SHP77 (cell line): Measurements from ENCODE around the gene EME2.

Source experiments
- DNase-seq, 2 experiments: peaks; one replicate each; lab custom pipeline; 2025; lab: John Stamatoyannopoulos, UW

EME2 gene

GRCh38 chr16:1766701-1767100 lies 5.9 kb upstream of the EME2 start:
- no peak for DNase-seq

- DNase-seq = no peak
Measured at GRCh38 chr16:1767116-1767994, 5.3 kb upstream of the EME2 start.

GRCh38 chr16:1768061-1768766 lies 4.4 kb upstream of the EME2 start:
- DNase-seq = no peak

- DNase-seq = no peak
Measured at GRCh38 chr16:1768767-1769401, 3.7 kb upstream of the EME2 start.

- DNase-seq = no peak
Measured at GRCh38 chr16:1769402-1770300, 3.0 kb upstream of the EME2 start.

- DNase-seq = peak; percentile 78 to 82
Measured at GRCh38 chr16:1770328-1771187, 2.1 kb upstream of the EME2 start.

GRCh38 chr16:1771188-1771863 lies 1.3 kb upstream of the EME2 start, which contains the start of gene NME3:
NME3 (minus strand) TSS chr16:1771543; CDS start chr16:1771534, 9 bp downstream.
- peak in 1 of 2 experiments; percentile 17 for DNase-seq

- DNase-seq = no peak
Measured at GRCh38 chr16:1771864-1772361, 697 bp upstream of the EME2 start.

GRCh38 chr16:1772908-1773702 lies 495 bp downstream of the EME2 start, which contains the start of gene MRPS34:
MRPS34 (minus strand) TSS chr16:1773134; CDS start chr16:1773119, 15 bp downstream.
- DNase-seq = peak; percentile 66 to 74

- peak in 1 of 2 experiments; percentile 52 for DNase-seq
Measured at GRCh38 chr16:1773703-1774447, 1.3 kb downstream of the EME2 start.

GRCh38 chr16:1774448-1774780 lies 1.8 kb downstream of the EME2 start:
- DNase-seq = no peak

GRCh38 chr16:1775006-1775845 lies 2.6 kb downstream of the EME2 start:
- no peak for DNase-seq

- DNase-seq = no peak
Measured at GRCh38 chr16:1775846-1776671, 3.4 kb downstream of the EME2 start.

GRCh38 chr16:1776672-1776955 lies 4.0 kb downstream of the EME2 start:
- DNase-seq = no peak

- DNase-seq = no peak
Measured at GRCh38 chr16:1776991-1777374, 4.4 kb downstream of the EME2 start.

GRCh38 chr16:1777375-1778199 lies 5.0 kb downstream of the EME2 start:
- DNase-seq = no peak
